Right renal pelvis (tissue), 4 donors: Measurements from ENCODE around the gene TNFRSF25. TPM values are rescaled to one million over a fixed set of nuclear protein-coding genes. Genes with fewer than 3 reads are reported as not detected.
"Not testable (repeated sequence)": the region's sequence is repeated elsewhere in the genome, so short reads cannot be mapped to it uniquely, and the experiment has no call there.

Experiments
- DNase-seq, 4 donors: peaks; one replicate each; pipeline ENCODE4 v3.0.0-alpha.2; 2013; ENCODE audit warnings: low read depth in 4 of 4, low spot score in 3 of 4, missing footprints in 1 of 4
- polyA plus RNA-seq, 4 donors: library from polyadenylated mRNA; unstranded; fragments of 120-200 nt; gene quantifications; one replicate each; pipeline ENCODE4 v1.2.1, GENCODE V29; 2013; ENCODE audit not compliant: insufficient read length in 4 of 4

TNFRSF25 gene
- polyA plus RNA-seq, 4 donors, result 11.1 to 13.8 (median 12.5) TPM

- not testable (repeated sequence) for DNase-seq
Observed at GRCh38 chr1:6455752-6456520, 10.0 kb downstream of the TNFRSF25 start.

GRCh38 chr1:6454856-6455751, 10.9 kb downstream of the TNFRSF25 start:
- DNase-seq, result no peak

GRCh38 chr1:6453895-6454855, 11.8 kb downstream of the TNFRSF25 start:
- not testable (repeated sequence) for DNase-seq

GRCh38 chr1:6450943-6451373, 15.0 kb downstream of the TNFRSF25 start:
- no peak for DNase-seq

- DNase-seq, result not testable (repeated sequence)
Observed at GRCh38 chr1:6450486-6450885, 15.5 kb downstream of the TNFRSF25 start.

- no peak for DNase-seq
Observed at GRCh38 chr1:6450005-6450450, 15.9 kb downstream of the TNFRSF25 start.

- DNase-seq, result no peak
Observed at GRCh38 chr1:6448749-6449631, 17.0 kb downstream of the TNFRSF25 start.

GRCh38 chr1:6447818-6448748, 17.9 kb downstream of the TNFRSF25 start:
- no peak for DNase-seq

- no peak for DNase-seq
Observed at GRCh38 chr1:6447016-6447817, 18.8 kb downstream of the TNFRSF25 start.

- no peak for DNase-seq
Observed at GRCh38 chr1:6446665-6447015, 19.3 kb downstream of the TNFRSF25 start.

- DNase-seq, result not testable (repeated sequence)
Observed at GRCh38 chr1:6445929-6446328, 20.0 kb downstream of the TNFRSF25 start.

GRCh38 chr1:6445062-6445763, 20.8 kb downstream of the TNFRSF25 start:
- no peak for DNase-seq

GRCh38 chr1:6444377-6444776, 21.6 kb downstream of the TNFRSF25 start:
- no peak for DNase-seq

- no peak for DNase-seq
Observed at GRCh38 chr1:6443339-6444115, 22.4 kb downstream of the TNFRSF25 start.

- DNase-seq, result no peak
Observed at GRCh38 chr1:6441586-6441985, 24.4 kb downstream of the TNFRSF25 start.
